GM21619 (cell line): Measurements from ENCODE around the gene NPAS3.

ENCODE experiments used
- ATAC-seq: cut with Tn5 transposase; IDR thresholded peaks from one replicate; pipeline ENCODE4 v1.9.1; 2021; ENCODE audit not compliant: unreplicated experiment

Gene NPAS3

DNA sequence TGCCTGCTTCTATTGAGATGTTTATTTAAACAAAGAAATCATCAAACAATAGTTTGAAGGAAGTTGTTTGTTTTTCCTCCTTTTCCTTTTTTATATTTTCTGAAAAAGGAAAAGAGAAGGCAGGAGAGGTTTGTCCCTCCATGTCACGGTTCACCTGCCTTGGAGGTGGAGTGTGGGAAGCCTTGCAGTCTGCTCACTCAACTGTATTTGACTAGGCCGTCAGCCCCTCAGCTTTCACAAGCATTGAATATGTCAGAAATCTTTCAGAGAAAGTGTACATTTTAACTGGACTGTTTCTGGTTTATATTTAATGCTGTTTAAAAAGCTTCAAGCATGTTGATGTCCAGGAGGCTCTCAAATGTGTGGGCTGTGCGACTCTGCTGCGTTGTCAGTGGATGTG is 370.4 kb downstream of the NPAS3 start:
- ATAC-seq = no peak

DNA sequence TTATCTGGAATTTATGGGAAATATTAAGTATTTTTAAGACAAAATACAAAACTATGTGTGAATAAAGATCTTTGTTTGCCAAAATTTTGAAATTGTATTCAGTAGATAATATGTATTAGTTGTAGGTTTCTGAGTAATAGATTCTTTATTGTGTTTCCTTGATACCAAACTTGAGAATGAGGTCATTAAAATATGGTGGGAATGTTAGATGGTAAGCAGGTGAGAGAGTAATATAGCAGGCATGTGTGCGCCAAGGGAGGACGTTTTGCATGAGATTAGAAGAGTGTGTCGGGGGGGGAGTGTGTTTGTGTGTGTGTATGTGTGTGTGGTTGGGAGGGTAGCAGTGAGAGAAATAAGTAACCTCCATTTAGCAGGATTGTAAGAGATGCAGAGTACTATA is 376.5 kb downstream of the NPAS3 start:
- no peak for ATAC-seq

GRCh38 chr14:33315721-33316120 is 377.0 kb downstream of the NPAS3 start:
- no peak for ATAC-seq

DNA sequence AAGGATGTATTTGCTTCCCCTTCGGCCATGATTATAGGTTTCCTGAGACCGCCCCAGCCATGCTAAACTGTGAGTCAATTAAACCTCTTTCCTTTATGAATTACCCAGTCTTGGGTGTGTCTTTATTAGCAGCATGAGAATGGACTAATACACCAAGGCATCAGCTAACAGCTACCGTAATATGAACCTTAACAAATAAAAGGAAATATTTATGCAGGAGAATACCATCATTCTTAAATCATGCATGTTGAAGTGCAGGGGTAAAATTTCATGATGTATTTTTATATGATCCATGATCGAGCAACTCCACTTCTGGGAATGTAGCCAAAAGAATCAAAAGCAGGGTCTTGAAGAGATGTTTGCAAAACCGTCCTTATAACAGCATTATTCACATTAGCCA is 379.0 kb downstream of the NPAS3 start:
- ATAC-seq = no peak

DNA sequence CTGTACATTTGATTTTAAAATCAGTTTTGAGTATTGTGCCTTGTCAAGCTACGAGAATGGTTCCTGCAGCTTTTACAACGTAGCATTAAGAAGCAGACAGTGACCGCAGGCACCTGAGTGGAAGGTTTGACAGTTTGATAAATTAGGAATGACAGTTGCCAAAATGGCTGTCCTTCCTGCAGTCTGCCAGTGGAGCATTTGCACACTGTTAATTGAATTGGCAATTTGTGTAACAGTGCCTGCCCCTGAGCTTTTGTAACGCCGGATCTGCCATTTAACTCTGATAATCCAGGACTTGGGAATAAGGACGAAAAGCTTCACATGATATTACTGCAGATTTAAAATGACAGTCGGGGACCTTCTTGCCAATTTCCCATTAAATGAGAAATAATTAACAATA is 385.3 kb downstream of the NPAS3 start:
- ATAC-seq = no peak

DNA sequence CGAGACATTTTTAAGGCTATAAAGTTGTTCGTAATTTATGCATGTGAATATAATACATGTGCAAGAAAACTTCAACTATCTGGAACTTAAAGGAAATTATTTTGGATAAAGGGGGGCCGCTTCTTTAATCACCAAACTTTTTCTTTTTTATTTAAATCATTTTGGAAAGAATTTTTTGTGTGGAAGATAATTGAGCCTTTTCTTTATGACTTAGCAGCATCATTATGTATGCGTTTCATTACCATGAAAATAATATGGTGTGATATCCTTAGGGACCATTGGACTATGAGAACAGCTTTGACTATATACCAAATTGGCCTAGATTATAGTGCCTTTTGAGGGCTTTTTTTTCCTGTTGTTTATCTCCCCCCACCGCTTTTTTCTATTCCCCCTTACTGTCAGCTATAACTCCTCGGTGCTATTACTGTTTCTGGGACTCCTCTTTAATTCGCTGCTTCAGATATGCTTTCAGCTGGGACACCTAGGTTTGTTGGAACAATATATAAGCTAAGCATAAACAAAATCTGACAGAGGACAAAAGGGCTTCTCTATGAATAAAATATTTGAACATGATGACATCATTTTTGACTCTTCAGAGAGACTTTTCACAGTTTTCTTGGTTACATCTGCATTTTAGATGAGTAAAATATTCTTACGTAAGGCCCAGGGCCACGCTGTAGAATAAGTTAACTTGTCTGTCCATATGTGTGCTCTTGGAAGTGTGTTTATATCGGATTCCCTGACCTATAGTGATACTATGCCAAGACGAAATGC is 392.7 kb downstream of the NPAS3 start:
- no peak for ATAC-seq

GRCh38 chr14:33332497-33332896 is 393.8 kb downstream of the NPAS3 start:
- no peak for ATAC-seq

DNA sequence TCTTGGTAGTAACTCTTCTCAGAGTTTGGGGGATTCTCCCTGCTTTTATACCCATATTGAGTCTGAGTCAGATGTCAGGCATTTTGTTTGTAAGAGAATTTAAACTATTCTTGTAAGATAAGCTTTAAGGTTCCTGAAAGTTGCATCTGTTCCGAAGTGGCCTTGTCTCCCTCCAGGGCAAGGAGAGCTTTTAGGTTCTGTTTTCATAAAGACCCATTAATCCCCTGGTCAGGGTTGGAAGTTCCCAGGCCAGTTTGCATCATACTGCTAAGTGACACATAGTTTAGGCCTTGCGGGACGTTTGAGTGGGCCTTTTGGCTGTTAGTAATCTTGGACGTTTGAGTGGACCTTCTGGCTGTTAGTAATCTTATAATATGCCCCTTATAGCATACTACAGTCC is 396.7 kb downstream of the NPAS3 start:
- no peak for ATAC-seq

GRCh38 chr14:33342299-33342974 is 403.8 kb downstream of the NPAS3 start:
- no peak for ATAC-seq

GRCh38 chr14:33343016-33343415 is 404.3 kb downstream of the NPAS3 start:
- ATAC-seq = no peak

GRCh38 chr14:33347796-33348195 is 409.1 kb downstream of the NPAS3 start:
- ATAC-seq = no peak

DNA sequence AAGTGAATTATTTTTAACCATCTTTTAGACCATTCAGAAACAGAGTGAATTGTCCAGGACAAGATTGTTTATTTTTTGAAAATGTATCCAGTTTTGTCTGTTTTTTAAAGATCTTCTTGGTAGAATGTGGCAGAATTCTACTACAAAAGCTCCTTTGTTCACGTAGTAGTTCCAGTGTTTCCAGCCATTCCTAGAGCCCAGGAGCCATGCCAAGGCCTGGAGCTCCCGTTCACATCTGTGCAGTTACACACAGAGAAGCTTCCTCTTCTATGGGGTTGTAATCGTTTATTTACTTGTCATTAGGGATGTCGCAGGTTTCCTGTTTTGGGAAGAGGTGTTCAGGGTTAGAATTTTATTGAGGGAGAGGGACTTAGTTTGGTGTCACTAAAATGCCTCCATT is 409.8 kb downstream of the NPAS3 start:
- ATAC-seq = no peak

- ATAC-seq = no peak
These were observed 411.2 kb downstream of the NPAS3 start for GRCh38 chr14:33349871-33350270.

DNA sequence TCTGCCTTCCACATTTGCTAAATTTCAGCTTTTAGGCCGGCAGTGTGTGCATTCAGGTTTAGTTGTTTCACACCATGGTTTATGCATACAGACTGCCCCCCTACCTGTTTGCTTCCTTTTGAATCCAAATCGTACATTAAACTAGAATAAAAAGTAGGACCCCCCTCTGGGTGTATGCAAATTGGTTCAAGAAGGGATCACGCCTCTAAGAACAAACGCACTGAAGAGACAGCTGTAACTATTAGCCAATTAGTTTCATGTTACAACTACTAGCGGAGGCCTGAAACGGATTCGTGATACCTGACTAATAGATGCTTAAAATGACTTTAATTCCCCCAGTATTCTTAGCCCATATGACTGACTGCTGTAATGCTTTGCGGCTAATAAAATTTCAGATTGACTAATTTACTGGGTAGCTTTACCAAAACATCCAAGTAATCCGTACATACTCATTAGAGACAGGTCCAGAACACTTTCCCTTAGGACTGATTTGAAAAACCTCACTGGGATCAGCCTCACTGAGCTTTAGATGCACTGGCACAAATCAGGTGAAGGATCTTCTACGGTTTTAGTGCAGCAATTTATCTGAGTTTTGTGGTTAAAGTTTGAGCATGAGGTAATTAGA is 411.8 kb downstream of the NPAS3 start:
- ATAC-seq = no peak

GRCh38 chr14:33352821-33353220 is 414.1 kb downstream of the NPAS3 start:
- ATAC-seq = no peak

DNA sequence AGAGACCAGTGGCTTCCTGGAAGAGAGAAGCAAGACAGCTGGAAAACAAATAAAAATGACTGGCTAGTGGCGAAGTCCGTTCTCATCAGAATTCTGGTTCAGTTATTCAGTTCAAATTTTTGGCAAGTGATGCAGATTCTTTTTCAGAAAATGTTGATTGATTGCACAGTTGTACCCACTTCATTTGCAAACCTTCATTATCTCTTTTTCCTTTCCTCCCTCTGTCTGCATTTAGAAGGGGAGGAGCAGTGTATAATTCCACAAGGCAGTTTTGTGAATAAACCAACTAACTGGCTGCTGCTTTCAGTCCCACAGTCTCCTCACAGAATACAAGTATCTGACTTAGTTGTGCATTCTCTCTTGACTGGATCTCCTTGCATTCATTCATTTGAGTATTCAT is 417.5 kb downstream of the NPAS3 start:
- ATAC-seq = no peak

DNA sequence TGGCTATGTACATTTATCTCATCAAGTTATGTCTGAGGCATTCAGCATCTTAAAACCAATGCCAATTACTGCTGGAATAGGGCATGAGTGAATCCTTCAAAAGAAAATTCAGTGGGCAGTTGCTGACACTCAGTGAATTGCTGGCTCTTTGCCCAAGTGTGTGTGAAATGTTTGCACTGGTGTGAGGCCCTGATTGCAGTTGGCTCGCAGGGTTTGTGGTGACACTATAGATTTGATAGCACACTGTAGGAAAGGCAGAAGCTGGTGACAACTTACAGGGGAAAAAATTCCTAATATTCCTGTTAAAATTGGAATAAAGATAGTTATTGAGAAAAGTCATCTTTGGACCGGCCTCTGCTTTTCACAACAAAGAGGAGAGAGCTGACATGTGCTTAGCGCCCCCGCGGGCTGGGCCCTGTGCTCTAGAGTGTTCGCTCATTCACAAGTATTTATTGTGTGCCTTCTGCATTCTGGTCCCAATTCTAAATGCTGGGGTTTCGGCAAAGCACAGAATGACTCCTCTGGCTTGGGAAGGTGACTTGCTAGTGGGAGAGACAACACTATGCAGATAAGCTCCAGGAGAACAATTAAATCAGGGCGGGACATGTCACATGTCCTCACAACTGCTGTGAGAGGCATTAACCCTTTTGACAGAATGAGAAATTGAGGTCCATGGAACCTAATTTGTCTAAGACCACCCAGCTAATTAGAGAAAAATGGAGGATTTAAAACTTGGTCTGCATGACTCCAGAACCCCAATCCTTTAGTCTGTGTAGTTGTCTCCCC is 418.7 kb downstream of the NPAS3 start:
- no peak for ATAC-seq

DNA sequence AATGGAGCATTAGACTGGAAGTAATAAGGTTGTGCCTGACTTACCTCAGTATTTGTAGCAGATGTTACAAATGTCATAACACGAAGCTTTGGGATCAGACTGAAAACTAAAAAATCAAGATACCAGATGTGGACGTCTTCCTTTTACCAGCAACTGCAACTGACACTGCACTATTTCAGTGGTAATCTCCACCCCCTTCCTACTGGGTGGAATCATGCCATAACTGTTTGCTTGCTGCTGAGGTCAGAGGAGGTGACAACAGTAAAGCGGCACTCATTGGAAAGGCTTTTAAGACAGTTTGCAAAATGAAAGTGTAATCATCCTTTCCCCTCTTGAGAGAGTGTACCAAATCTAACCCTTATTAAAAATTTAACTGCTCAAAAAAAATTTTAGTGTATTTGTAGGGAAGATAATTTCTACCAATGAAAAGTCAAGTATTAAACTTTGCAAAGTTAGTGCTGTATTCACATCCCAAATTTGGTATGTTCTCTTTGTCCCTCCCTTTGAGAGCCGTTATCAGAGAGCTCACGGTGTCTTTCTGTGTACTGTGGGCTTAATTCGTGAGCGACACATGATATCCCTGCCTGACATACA is 420.7 kb downstream of the NPAS3 start:
- ATAC-seq = no peak

DNA sequence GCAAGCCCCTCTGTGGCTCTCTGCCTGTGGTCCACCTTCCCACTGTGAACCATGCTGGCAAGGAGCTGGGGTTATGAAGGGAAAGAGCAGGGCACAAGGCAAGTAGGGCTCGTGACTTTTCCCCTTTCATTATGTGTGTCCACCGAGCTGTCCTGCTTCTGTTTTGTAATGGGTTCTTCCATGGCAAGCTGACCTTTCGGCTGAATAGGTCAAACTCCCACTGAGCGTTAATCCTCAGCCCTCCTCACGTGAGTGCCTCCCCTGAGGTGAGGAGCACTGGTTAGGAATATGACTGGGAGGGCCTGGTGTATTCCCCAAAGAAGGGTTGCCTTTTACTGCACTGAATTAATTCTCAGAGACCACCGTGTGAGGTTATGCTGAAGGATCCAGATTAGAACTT is 424.3 kb downstream of the NPAS3 start:
- ATAC-seq = no peak

- no peak for ATAC-seq
These were observed 425.0 kb downstream of the NPAS3 start for GRCh38 chr14:33363682-33364081.

DNA sequence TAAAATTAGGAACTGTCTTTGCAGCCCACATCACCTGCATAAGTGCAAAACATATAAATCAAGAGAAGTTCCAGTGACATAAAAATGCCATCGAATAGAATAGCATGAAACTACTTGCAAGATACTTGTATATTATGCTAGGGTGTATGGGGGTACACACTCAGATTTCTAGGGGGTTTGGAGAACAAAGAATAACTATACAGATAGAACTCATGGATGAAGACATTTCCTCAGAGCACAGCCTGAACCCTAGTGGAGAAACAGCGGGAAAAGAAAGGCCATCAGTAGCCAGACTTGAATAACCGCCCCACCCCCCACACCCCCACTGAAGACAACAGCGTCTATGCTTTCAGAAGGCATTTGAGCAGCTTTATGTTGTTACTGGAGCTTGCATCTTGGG is 425.8 kb downstream of the NPAS3 start:
- no peak for ATAC-seq
